WTC11 (cell line): Measurements from ENCODE around the gene ATPAF2. TPM values are rescaled to one million over a fixed set of nuclear protein-coding genes. Genes with fewer than 3 reads are reported as not detected.

Source experiments
- ATAC-seq: fragments of 200-7000 bp; cut with Tn5 transposase; 2 replicates; pipeline ENCODE4 v1.10.0; 2021; ENCODE audit warnings: mild to moderate bottlenecking, moderate library complexity
- CTCF ChIA-PET: fragments of 300-600 bp; sonication (Branson Sonifier 250); formaldehyde crosslinking; loops from one replicate; lab custom pipeline; 2021; ENCODE audit warnings: antibody characterized with exemption; lab: Charles Lee
- POLR2A ChIA-PET: fragments of 350-600 bp; sonication (Branson Sonifier 250); formaldehyde crosslinking; loops from one replicate; lab custom pipeline; 2021; ENCODE audit warnings: antibody characterized with exemption; lab: Charles Lee
- DNase-seq: peaks from one replicate; pipeline ENCODE4 v3.0.0; 2021; ENCODE audit warnings: low spot score
- H3K27ac Mint-ChIP-seq: 2 replicates; pipeline ENCODE4 v1.8.0; 2021; ENCODE audit warnings: mixed read lengths
- H3K27me3 Mint-ChIP-seq: 2 replicates; pipeline ENCODE4 v1.8.0; 2021; ENCODE audit warnings: low read depth, mild to moderate bottlenecking, moderate library complexity, mixed read lengths
- H3K36me3 Mint-ChIP-seq: 2 replicates; pipeline ENCODE4 v1.8.0; 2021; ENCODE audit warnings: mixed read lengths
- H3K4me1 Mint-ChIP-seq: 2 replicates; pipeline ENCODE4 v1.8.0; 2022; ENCODE audit warnings: mixed read lengths
- H3K4me3 Mint-ChIP-seq: 2 replicates; pipeline ENCODE4 v1.8.0; 2021; ENCODE audit warnings: mild to moderate bottlenecking, moderate library complexity, mixed read lengths
- H3K9me3 Mint-ChIP-seq: 2 replicates; pipeline ENCODE4 v1.8.0; 2021; ENCODE audit warnings: mixed read lengths
- CBFB ChIP-seq: sonication (generic); formaldehyde crosslinking; IDR thresholded peaks from 2 replicates; pipeline ENCODE4 v1.8.1; 2022; ENCODE audit warnings: mild to moderate bottlenecking, low read depth, missing genetic modification reagents
- CREB1 ChIP-seq: sonication (generic); formaldehyde crosslinking; IDR thresholded peaks from 2 replicates; pipeline ENCODE4 v1.8.0; 2023; ENCODE audit warnings: mild to moderate bottlenecking, missing genetic modification reagents
- E2F4 ChIP-seq: sonication (generic); formaldehyde crosslinking; IDR thresholded peaks from 2 replicates; pipeline ENCODE4 v1.8.1; 2022; ENCODE audit warnings: low read depth, mild to moderate bottlenecking, moderate library complexity, missing genetic modification reagents, borderline replicate concordance
- E2F5 ChIP-seq: sonication (generic); formaldehyde crosslinking; IDR thresholded peaks from 2 replicates; pipeline ENCODE4 v1.8.1; 2022; ENCODE audit warnings: mild to moderate bottlenecking, moderate library complexity, missing genetic modification reagents
- EMX1 ChIP-seq: fragments of 250-450 bp; sonication (Bioruptor Pico); IDR thresholded peaks from 2 replicates; pipeline ENCODE4 v1.8.0; 2021; ENCODE audit warnings: mild to moderate bottlenecking
- ESRRA ChIP-seq: sonication (generic); formaldehyde crosslinking; IDR thresholded peaks from 2 replicates; pipeline ENCODE4 v1.8.1; 2022; ENCODE audit warnings: mild to moderate bottlenecking, missing genetic modification reagents, borderline replicate concordance
- ETV6 ChIP-seq: sonication (generic); formaldehyde crosslinking; IDR thresholded peaks from 2 replicates; pipeline ENCODE4 v1.8.1; 2022; ENCODE audit warnings: mild to moderate bottlenecking, missing genetic modification reagents
- FOXK1 ChIP-seq: sonication (generic); formaldehyde crosslinking; IDR thresholded peaks from 2 replicates; pipeline ENCODE4 v1.8.0; 2022; ENCODE audit warnings: mild to moderate bottlenecking, moderate library complexity, missing genetic modification reagents
- GRHL2 ChIP-seq: fragments of 250-450 bp; sonication (Bioruptor Pico); IDR thresholded peaks from 2 replicates; pipeline ENCODE4 v1.8.0; 2022; ENCODE audit warnings: mild to moderate bottlenecking, moderate library complexity; ENCODE audit not compliant: insufficient replicate concordance, severe bottlenecking
- HMGA2 ChIP-seq: fragments of 250-450 bp; sonication (Bioruptor Pico); IDR thresholded peaks from 2 replicates; pipeline ENCODE4 v1.4.0; 2021; ENCODE audit warnings: mild to moderate bottlenecking, moderate library complexity
- IRF2 ChIP-seq: sonication (generic); formaldehyde crosslinking; IDR thresholded peaks from 2 replicates; pipeline ENCODE4 v1.8.0; 2022; ENCODE audit warnings: low read depth, missing genetic modification reagents, borderline replicate concordance
- MXD4 ChIP-seq: fragments of 250-450 bp; sonication (Bioruptor Pico); IDR thresholded peaks from 2 replicates; pipeline ENCODE4 v1.8.0; 2021; ENCODE audit warnings: mild to moderate bottlenecking, moderate library complexity, borderline replicate concordance
- MYBL2 ChIP-seq: sonication (generic); formaldehyde crosslinking; IDR thresholded peaks from 2 replicates; pipeline ENCODE4 v1.8.1; 2023; ENCODE audit warnings: mild to moderate bottlenecking, moderate library complexity, missing genetic modification reagents
- NR1H2 ChIP-seq: sonication (generic); formaldehyde crosslinking; IDR thresholded peaks from 2 replicates; pipeline ENCODE4 v1.9.0; 2021; ENCODE audit warnings: mild to moderate bottlenecking, moderate library complexity, missing genetic modification reagents
- OVOL2 ChIP-seq: fragments of 250-450 bp; sonication (Bioruptor Pico); IDR thresholded peaks from 2 replicates; pipeline ENCODE4 v1.9.0; 2021; ENCODE audit warnings: mild to moderate bottlenecking, borderline replicate concordance
- PREB ChIP-seq: sonication (generic); formaldehyde crosslinking; IDR thresholded peaks from 2 replicates; pipeline ENCODE4 v1.8.1; 2022; ENCODE audit warnings: mild to moderate bottlenecking, missing genetic modification reagents, moderate library complexity, borderline replicate concordance
- RELA ChIP-seq: sonication (generic); formaldehyde crosslinking; IDR thresholded peaks from 2 replicates; pipeline ENCODE4 v1.8.1; 2022; ENCODE audit warnings: missing genetic modification reagents, mild to moderate bottlenecking, borderline replicate concordance
- SMAD4 ChIP-seq: sonication (generic); formaldehyde crosslinking; IDR thresholded peaks from 2 replicates; pipeline ENCODE4 v1.8.0; 2022; ENCODE audit warnings: mild to moderate bottlenecking, missing genetic modification reagents
- SP1 ChIP-seq: sonication (generic); formaldehyde crosslinking; conservative IDR thresholded peaks from 2 replicates; pipeline ENCODE4 v1.8.1; 2022; ENCODE audit warnings: missing genetic modification reagents
- TEAD1 ChIP-seq: sonication (generic); formaldehyde crosslinking; IDR thresholded peaks from 2 replicates; pipeline ENCODE4 v1.8.0; 2022; ENCODE audit warnings: mild to moderate bottlenecking, missing genetic modification reagents
- TEAD4 ChIP-seq: sonication (generic); formaldehyde crosslinking; IDR thresholded peaks from 2 replicates; pipeline ENCODE4 v1.8.0; 2022; ENCODE audit warnings: mild to moderate bottlenecking, missing genetic modification reagents
- ZNF138 ChIP-seq: sonication (generic); formaldehyde crosslinking; conservative IDR thresholded peaks from 2 replicates; pipeline ENCODE4 v1.8.1; 2022; ENCODE audit warnings: mild to moderate bottlenecking, moderate library complexity, missing genetic modification reagents
- ZNF232 ChIP-seq: sonication (generic); formaldehyde crosslinking; IDR thresholded peaks from 2 replicates; pipeline ENCODE4 v1.8.0; 2022; ENCODE audit warnings: mild to moderate bottlenecking, missing genetic modification reagents
- ZNF281 ChIP-seq: sonication (generic); formaldehyde crosslinking; IDR thresholded peaks from 2 replicates; pipeline ENCODE4 v1.8.0; 2023; ENCODE audit warnings: mild to moderate bottlenecking, missing genetic modification reagents
- ZNF416 ChIP-seq: fragments of 250-450 bp; sonication (Bioruptor Pico); IDR thresholded peaks from 2 replicates; pipeline ENCODE4 v1.9.0; 2021; ENCODE audit warnings: mild to moderate bottlenecking, inconsistent platforms
- ZNF423 ChIP-seq: fragments of 250-450 bp; sonication (Bioruptor Pico); IDR thresholded peaks from 2 replicates; pipeline ENCODE4 v2.1.2; 2022; ENCODE audit warnings: mild to moderate bottlenecking, moderate library complexity
- total RNA-seq: library from RNA; stranded (reverse); gene quantifications from 3 replicates; pipeline ENCODE4 v1.2.3, GENCODE V29; 2021
- TF ChIP-seq, protein P1 (sequence below): sonication (generic); formaldehyde crosslinking; IDR thresholded peaks from 2 replicates; pipeline ENCODE4 v1.8.1; 2023; ENCODE audit warnings: mild to moderate bottlenecking, missing genetic modification reagents

The ATPAF2 gene
- total RNA-seq, 1 experiment from 2014 or later, result 33.5 TPM

- no peak for TF ChIP-seq E2F4 (CRISPR knock-in tag)
- TF ChIP-seq TEAD1 (CRISPR knock-in tag), result no peak
- no peak for TF ChIP-seq MXD4 (CRISPR knock-in tag)
These were observed 4.5 kb upstream of the ATPAF2 start (continued) for GRCh38 chr17:18043491-18043890.

GRCh38 chr17:18042983-18043382 is 4.0 kb upstream of the ATPAF2 start:
- peaks cover 22% of the 10 kb centered on the region for H3K4me1 Mint-ChIP-seq
- H3K4me3 Mint-ChIP-seq, result no peak overlapping the region
- no peak overlapping the region for H3K27ac Mint-ChIP-seq

DNA sequence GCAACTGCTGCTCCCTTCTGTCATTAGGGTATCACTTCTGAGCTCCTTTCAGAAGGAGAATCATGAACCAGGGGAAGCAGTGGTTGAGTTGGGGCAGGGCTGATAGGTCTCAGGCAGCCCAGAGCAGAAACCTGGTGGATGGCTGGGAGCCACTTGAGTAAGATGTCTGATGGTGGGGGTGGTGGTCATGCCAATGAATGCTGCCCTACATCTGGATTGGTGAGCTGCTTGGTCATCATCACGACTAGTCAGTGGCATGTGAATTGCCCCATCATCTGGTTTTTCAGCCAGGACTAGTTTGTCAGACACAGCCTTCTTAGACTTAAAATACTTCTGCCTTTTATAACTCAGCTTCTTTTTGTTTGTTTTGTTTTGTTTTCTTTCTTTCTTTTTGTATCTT is 2.8 kb upstream of the ATPAF2 start:
- ChIA-PET POLR2A (no interaction called here), CTCF (no interaction called here)
- DNase-seq (no peak), ATAC-seq (no peak)
- Mint-ChIP-seq H3K27me3 (no peaks in the 10 kb centered on the region; the same call in 1 of the 2 replicates), H3K36me3 (peaks cover 11% of the 10 kb centered on the region), H3K27ac (no peak overlapping the region), H3K9me3 (no peaks in the 10 kb centered on the region), H3K4me1 (peaks cover 29% of the 10 kb centered on the region), H3K4me3 (peak overlapping the region; percentile 37)
- no peak for TF ChIP-seq SP1
- no peak for TF ChIP-seq IRF2
- TF ChIP-seq RELA (CRISPR knock-in tag), result no peak
- no peak for TF ChIP-seq ZNF138 (CRISPR knock-in tag)
- no peak for TF ChIP-seq E2F5 (CRISPR knock-in tag)
- no peak for TF ChIP-seq GRHL2 (CRISPR knock-in tag)
- TF ChIP-seq OVOL2 (CRISPR knock-in tag), result no peak
- no peak for TF ChIP-seq PREB (CRISPR knock-in tag)
- TF ChIP-seq ETV6 (CRISPR knock-in tag), result no peak
- TF ChIP-seq CBFB (CRISPR knock-in tag), result no peak
- TF ChIP-seq FOXK1, result no peak
- TF ChIP-seq, protein P1, sequence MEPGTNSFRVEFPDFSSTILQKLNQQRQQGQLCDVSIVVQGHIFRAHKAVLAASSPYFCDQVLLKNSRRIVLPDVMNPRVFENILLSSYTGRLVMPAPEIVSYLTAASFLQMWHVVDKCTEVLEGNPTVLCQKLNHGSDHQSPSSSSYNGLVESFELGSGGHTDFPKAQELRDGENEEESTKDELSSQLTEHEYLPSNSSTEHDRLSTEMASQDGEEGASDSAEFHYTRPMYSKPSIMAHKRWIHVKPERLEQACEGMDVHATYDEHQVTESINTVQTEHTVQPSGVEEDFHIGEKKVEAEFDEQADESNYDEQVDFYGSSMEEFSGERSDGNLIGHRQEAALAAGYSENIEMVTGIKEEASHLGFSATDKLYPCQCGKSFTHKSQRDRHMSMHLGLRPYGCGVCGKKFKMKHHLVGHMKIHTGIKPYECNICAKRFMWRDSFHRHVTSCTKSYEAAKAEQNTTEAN (CRISPR knock-in tag), result no peak

More at GRCh38 chr17:18042983-18043382, 4.0 kb upstream of the ATPAF2 start:
- Mint-ChIP-seq H3K9me3 (no peaks in the 10 kb centered on the region), H3K36me3 (peaks cover 19% of the 10 kb centered on the region), H3K27me3 (no peaks in the 10 kb centered on the region; the same call in 1 of the 2 replicates)
- ChIA-PET CTCF (interaction anchor here (1.2 kb wide), 1 partner anchor 773 kb away, joined by 3 read pairs; no protein-coding TSS in a partner anchor), POLR2A (no interaction called here)
- ATAC-seq (no peak), DNase-seq (no peak)
- TF ChIP-seq TEAD4 (CRISPR knock-in tag) (no peak), ZNF232 (CRISPR knock-in tag) (no peak), OVOL2 (CRISPR knock-in tag) (no peak), ZNF416 (no peak), SMAD4 (CRISPR knock-in tag) (no peak), E2F4 (CRISPR knock-in tag) (no peak), ZNF138 (CRISPR knock-in tag) (no peak), ESRRA (no peak), EMX1 (CRISPR knock-in tag) (no peak), HMGA2 (no peak), MYBL2 (CRISPR knock-in tag) (no peak), CBFB (CRISPR knock-in tag) (no peak), CREB1 (CRISPR knock-in tag) (no peak), NR1H2 (CRISPR knock-in tag) (no peak), ZNF423 (CRISPR knock-in tag) (no peak), ZNF281 (CRISPR knock-in tag) (no peak)
